Stomach (tissue), 4 donors: Measurements from ENCODE around the gene OLFM2.

Experiments
- CTCF ChIP-seq, 7 experiments: fragments of 450-650 bp in 4 of 7; fragments of 200-600 bp in 3 of 7; sonication (generic) in 3 of 7; IDR thresholded peaks; one replicate each; pipeline ENCODE4 v1.5.1; 2016 to 2019; ENCODE audit warnings: antibody characterized with exemption in 7 of 7, control low read depth in 2 of 7, mild to moderate bottlenecking in 1 of 7
- EP300 ChIP-seq: sonication (generic); formaldehyde crosslinking; IDR thresholded peaks from one replicate; pipeline ENCODE4 v1.6.1; 2017; ENCODE audit warnings: antibody characterized with exemption
- POLR2A ChIP-seq, 4 donors: fragments of 450-650 bp; IDR thresholded peaks; one replicate each; pipeline ENCODE4 v1.6.1; 2016; ENCODE audit warnings: antibody characterized with exemption in 4 of 4, control low read depth in 2 of 4, mild to moderate bottlenecking in 1 of 4, moderate library complexity in 1 of 4
- POLR2AphosphoS5 ChIP-seq, 3 donors: sonication (generic); formaldehyde crosslinking; IDR thresholded peaks; one replicate each; pipeline ENCODE4 v1.6.1; 2016; ENCODE audit warnings: antibody characterized with exemption in 3 of 3

DNA sequence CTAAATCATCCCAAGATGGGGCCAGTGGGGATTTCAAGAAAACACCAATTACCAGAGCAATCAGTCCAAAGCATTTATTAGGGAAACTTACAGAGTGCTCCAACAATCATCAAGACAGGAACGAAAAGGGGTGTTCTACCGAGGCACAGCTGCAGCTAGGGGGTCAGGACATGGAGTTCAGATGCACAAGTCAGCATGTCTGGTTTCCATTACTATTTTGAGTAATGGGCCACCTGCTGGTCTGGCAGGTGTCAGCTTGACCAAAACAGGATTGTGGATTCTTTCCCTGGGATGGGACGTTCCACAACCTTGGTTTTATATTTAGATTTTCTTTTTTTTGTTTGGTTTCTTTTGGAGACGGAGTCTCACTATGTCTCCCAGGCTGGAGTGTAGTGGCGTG lies 112.5 kb downstream of the OLFM2 start:
- TF ChIP-seq CTCF (IDR thresholded peaks at IDR 0.05) (no peak), POLR2A (IDR thresholded peaks at IDR 0.05) (no peak), EP300 (no peak), POLR2AphosphoS5 (IDR thresholded peaks at IDR 0.05) (no peak)
